ENCODE data around the gene LRRC73.
"Not testable (repeated sequence)": the region's sequence is repeated elsewhere in the genome, so short reads cannot be mapped to it uniquely, and the experiment has no call there.

LRRC73 gene

DNA sequence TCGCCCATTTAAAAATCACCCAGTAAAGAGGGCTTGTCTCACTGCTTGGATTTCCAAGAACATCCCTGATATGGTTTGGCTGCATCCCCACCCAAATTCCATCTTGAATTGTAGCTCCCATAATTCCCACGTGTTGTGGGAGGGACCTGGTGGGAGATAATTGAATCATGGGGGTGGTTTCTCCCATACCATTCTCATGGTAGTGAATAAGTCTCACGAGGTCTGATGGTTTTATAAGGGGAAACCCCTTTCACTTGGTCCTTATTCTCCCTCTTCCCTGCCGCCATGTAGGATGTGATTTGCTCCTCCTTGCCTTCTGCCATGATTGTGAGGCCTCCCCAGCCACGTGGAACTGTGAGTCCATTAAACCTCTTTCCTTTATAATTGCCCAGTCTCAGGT, 42.9 kb downstream of the LRRC73 start:
- DNase-seq (ENCODE audit: low read depth in 2 of 2, low spot score in 1 of 2) = not testable (repeated sequence)

DNA sequence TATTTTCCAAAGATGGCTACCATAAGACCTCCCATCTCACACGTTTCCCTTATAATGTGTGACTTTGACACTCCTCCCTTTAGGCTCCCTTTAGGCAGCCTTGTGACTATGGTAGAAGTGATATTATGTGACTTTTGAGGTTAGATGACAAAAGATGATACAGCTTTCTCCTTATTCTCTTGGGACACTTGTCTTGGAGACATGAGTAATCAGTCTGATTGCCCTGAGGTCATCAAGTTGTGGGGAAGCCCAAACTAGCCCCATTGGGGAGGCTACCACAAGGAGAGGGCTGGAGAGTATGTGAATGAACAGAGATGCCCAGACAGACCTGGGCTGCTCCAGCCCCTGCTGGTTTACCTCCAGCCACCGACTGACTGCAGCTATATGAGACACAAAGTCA, 44.2 kb downstream of the LRRC73 start:
- DNase-seq (ENCODE audit: low read depth in 2 of 2, low spot score in 1 of 2) = no peak

DNA sequence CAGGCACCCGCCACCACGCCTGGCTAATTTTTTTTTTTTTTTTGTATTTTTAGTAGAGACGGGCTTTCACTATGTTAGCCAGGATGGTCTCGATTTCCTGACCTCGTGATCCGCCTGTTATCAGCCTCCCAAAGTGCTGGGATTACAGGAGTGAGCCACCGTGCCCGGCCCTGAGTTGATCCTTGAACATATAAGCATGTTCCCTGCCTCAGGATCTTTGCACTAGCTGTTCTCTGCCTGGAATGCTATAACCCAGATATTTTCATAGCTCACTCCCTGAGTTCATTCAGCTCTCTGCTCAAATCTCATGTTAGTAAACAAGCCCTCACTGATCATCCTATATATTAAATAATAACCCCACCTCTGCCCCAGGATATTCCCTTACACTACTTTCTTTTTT, 45.8 kb downstream of the LRRC73 start:
- no peak for DNase-seq (ENCODE audit: low read depth in 2 of 2, low spot score in 1 of 2)

DNA sequence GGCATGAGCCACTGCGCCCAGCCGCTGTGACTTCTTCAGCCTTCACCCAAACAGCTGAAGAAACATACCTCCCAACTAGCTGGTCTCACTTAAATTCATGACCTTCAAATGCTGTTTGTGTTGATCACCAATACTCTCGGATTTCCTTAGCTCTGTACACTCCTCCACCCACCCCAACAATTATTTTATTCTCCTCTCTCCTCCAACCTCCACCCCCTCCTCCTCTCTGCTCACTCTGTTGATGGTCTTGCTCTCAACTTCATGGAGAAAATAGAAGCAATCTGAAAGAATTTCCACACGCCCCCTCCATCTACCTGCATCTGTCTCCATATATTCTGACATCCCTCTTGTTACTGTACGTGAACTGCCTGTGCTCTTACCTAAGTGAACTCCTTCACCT, 48.2 kb downstream of the LRRC73 start:
- DNase-seq (ENCODE audit: low read depth in 2 of 2, low spot score in 1 of 2) = no peak

DNA sequence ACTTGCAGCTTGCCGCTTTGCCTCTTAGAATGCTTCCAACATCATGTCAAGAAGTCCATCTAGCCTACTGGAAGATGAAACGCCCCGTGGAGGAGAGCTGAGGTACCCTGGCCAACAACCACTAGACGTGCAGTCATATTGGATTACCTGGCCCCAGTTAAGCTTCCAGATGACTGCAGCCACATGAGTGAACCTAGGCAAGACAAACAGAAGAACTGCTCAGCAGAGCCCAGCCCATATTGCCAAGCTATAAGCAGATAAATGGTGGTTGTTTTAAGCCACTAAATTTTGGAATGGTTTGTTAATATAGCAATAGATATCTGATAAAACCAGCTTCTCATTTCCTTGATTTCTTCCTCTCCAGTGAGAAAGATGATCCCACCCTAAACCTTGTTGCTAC, 50.1 kb downstream of the LRRC73 start:
- DNase-seq (ENCODE audit: low read depth in 2 of 2, low spot score in 1 of 2) = no peak

DNA sequence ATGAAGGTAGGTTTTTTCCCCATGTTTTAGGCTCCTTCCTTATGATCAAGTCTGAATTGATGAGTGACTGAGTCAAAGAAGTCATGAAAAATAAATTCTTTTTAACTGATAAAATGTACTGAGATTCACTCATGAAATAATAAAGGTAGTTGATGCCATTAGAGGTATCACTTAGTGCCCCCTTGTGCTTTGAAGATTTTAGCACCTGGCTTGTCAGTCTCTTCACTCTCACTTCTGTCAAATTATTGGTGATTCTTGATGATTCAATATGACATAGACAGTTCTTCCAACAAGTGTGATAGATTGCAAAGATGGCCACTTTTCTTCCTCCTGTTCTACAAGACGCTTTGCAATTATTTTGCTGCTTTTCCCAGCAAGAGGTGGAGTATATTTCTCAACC, 50.6 kb downstream of the LRRC73 start:
- DNase-seq (ENCODE audit: low read depth in 2 of 2, low spot score in 1 of 2) = no peak

DNA sequence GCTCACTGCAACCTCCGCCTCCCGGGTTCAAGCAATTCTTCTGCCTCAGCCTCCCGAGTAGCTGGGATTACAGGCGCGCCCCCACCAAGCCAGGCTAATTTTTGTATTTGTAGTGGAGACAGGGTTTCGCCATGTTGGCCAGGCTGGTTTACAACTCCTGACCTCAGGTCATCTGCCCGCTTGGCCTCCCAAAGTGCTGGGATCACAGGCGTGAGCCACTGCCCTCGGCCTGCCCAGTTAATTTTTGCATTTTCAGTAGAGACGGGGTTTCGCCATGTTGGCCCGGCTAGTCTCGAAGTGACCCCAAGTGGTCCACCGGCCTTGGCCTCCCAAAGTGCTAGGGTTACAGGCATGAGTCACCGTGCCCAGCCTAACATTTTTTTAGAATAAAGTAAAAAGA, 52.0 kb downstream of the LRRC73 start:
- DNase-seq (ENCODE audit: low read depth in 2 of 2, low spot score in 1 of 2) = not testable (repeated sequence)

DNA sequence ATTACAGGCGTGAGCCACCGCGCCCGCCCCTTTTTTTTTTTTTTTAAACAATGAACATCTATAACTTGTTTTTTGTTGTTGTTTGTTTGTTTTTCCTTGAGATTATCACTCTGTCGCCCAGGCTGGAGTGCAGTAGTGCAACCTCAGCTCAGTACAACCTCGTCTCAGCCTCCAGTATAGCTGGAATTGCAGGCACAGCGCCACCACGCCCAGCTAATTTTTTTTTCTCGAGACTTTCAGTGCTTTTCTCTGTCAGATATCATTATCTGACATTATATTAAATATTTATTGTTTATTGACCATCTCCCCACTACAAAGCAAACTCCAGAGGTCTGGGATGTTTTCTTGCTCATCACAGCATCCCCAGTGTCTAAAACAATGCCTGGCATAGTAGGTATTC, 52.5 kb downstream of the LRRC73 start:
- DNase-seq (ENCODE audit: low read depth in 2 of 2, low spot score in 1 of 2) = no peak
